BLaER1 treated with 17β-estradiol and CSF1 and Interleukin-3, amounts not matched to agents 10 nM and 100 nM (cell line): ENCODE measurements around the gene OSBPL1A.

ENCODE experiments used
- H3K27ac ChIP-seq, 11 experiments: shearing (Covaris generic); formaldehyde crosslinking; 2 replicates each; pipeline ENCODE4 v1.8.1; 2022
- H3K27me3 ChIP-seq, 11 experiments: shearing (Covaris generic); formaldehyde crosslinking; 2 replicates each; pipeline ENCODE4 v1.8.1; 2022
- H3K36me3 ChIP-seq, 11 experiments: shearing (Covaris generic); formaldehyde crosslinking; 2 replicates each; pipeline ENCODE4 v1.8.1; 2022
- H3K4me1 ChIP-seq, 10 experiments: shearing (Covaris generic); formaldehyde crosslinking; 2 replicates each; pipeline ENCODE4 v1.8.1; 2022
- H3K4me2 ChIP-seq, 11 experiments: shearing (Covaris generic); formaldehyde crosslinking; 2 replicates each; pipeline ENCODE4 v1.8.1; 2022
- H3K4me3 ChIP-seq, 10 experiments: shearing (Covaris generic); formaldehyde crosslinking; 2 replicates each; pipeline ENCODE4 v1.8.1; 2022
- H3K9ac ChIP-seq, 11 experiments: shearing (Covaris generic); formaldehyde crosslinking; 2 replicates each; pipeline ENCODE4 v1.8.1; 2022
- H3K9me3 ChIP-seq, 11 experiments: shearing (Covaris generic); formaldehyde crosslinking; replicated peaks in 1 of 11; 2 replicates each; pipeline ENCODE4 v1.8.1; 2022
- H4K20me1 ChIP-seq, 11 experiments: shearing (Covaris generic); formaldehyde crosslinking; 2 replicates each; pipeline ENCODE4 v1.8.1; 2022
- Cebpa-rat ChIP-seq, 11 experiments: shearing (Covaris generic); IDR thresholded peaks; 2 replicates each; pipeline ENCODE4 v1.8.1; 2022

OSBPL1A gene

GRCh38 chr18:24426398-24427294, 29.0 kb upstream of the OSBPL1A start, which contains the start of gene IMPACT:
Gene IMPACT (plus strand): TSS chr18:24426670. CDS start chr18:24426757, 87 bp downstream.
- Histone ChIP-seq H3K9ac (no peak within 1 kb of the TSS), H3K4me2 (peak within 1 kb of the TSS in 5 of 11 experiments; percentile 10 to 50 (median 46); a peak in 8 of 22 replicates)

GRCh38 chr18:24426073-24426397, 28.4 kb upstream of the OSBPL1A start:
- H3K4me2 ChIP-seq: no peak overlapping the region
- TF ChIP-seq Cebpa-rat (IDR thresholded peaks at IDR 0.05): no peak
- no peaks in the 10 kb centered on the region for H3K4me1 ChIP-seq
- no peak overlapping the region for H3K27ac ChIP-seq
- H3K27me3 ChIP-seq: peaks cover 26 to 42% (median 34%) of the 10 kb centered on the region in 11 experiments
- H3K4me3 ChIP-seq: peak overlapping the region in 6 of 10 experiments; percentile 28 to 52 (median 48); a peak in 6 of 20 replicates
- H3K9ac ChIP-seq: no peak overlapping the region
- H4K20me1 ChIP-seq: no peaks in the 10 kb centered on the region
- H3K36me3 ChIP-seq: peaks cover 0 to 10% (median 0%) of the 10 kb centered on the region in 11 experiments; a peak in 6 of 22 replicates
- H3K9me3 ChIP-seq: peaks cover 14 to 24% (median 21%) of the 10 kb centered on the region in 11 experiments

More at GRCh38 chr18:24426398-24427294, 29.0 kb upstream of the OSBPL1A start, which contains the start of gene IMPACT:
- TF ChIP-seq Cebpa-rat (IDR thresholded peaks at IDR 0.05): no peak
- Histone ChIP-seq H3K36me3 (peaks cover 0 to 10% (median 0%) of the 10 kb centered on the region in 11 experiments; a peak in 6 of 22 replicates), H4K20me1 (no peaks in the 10 kb centered on the region), H3K27me3 (peaks cover 26 to 42% (median 34%) of the 10 kb centered on the region in 11 experiments), H3K4me3 (peak within 1 kb of the TSS; percentile 28 to 57 (median 48); a peak in 17 of 20 replicates), H3K27ac (no peak within 1 kb of the TSS), H3K9me3 (peaks cover 14 to 24% (median 21%) of the 10 kb centered on the region in 11 experiments), H3K4me1 (no peaks in the 10 kb centered on the region)

GRCh38 chr18:24421831-24422230, 24.2 kb upstream of the OSBPL1A start:
- Histone ChIP-seq H4K20me1 (no peaks in the 10 kb centered on the region), H3K27ac (no peak overlapping the region), H3K4me2 (no peak overlapping the region), H3K36me3 (peaks cover 0 to 8% (median 0%) of the 10 kb centered on the region in 11 experiments; a peak in 6 of 22 replicates), H3K9ac (no peak overlapping the region), H3K27me3 (peaks cover 13 to 23% (median 19%) of the 10 kb centered on the region in 11 experiments), H3K4me3 (no peak overlapping the region), H3K4me1 (no peaks in the 10 kb centered on the region), H3K9me3 (peaks cover 11 to 15% (median 12%) of the 10 kb centered on the region in 11 experiments)
- no peak for TF ChIP-seq Cebpa-rat (IDR thresholded peaks at IDR 0.05)

DNA sequence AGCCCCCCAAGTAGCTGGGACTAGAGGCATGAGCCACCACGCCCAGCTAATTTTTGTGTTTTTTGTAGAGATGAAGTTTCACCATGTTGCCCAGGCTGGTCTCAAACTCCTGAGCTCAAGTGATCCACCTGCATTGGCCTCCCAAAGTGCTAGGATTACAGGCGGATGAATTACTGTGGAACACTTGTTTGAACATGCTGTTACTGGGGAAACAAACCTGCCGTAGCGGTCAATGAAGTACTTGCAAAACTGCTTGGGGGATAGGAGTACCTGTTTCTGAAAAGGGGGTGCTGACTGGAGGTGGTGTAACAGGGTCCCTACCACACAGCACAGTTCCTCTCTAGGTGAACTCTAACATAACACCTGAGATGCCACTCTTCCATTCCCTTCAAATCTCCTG, 22.9 kb upstream of the OSBPL1A start:
- H3K4me1 ChIP-seq: no peaks in the 10 kb centered on the region
- no peaks in the 10 kb centered on the region for H4K20me1 ChIP-seq
- peaks cover under 1 to 11% (median 6%) of the 10 kb centered on the region in 11 experiments; a peak in 18 of 22 replicates for H3K27me3 ChIP-seq
- H3K27ac ChIP-seq: no peak overlapping the region
- no peak overlapping the region for H3K9ac ChIP-seq
- no peak overlapping the region for H3K4me2 ChIP-seq
- no peak for TF ChIP-seq Cebpa-rat (IDR thresholded peaks at IDR 0.05)
- no peaks in the 10 kb centered on the region for H3K36me3 ChIP-seq
- peaks cover 0 to 3% (median 0%) of the 10 kb centered on the region in 11 experiments; a peak in 3 of 22 replicates for H3K9me3 ChIP-seq
- no peak overlapping the region for H3K4me3 ChIP-seq

DNA sequence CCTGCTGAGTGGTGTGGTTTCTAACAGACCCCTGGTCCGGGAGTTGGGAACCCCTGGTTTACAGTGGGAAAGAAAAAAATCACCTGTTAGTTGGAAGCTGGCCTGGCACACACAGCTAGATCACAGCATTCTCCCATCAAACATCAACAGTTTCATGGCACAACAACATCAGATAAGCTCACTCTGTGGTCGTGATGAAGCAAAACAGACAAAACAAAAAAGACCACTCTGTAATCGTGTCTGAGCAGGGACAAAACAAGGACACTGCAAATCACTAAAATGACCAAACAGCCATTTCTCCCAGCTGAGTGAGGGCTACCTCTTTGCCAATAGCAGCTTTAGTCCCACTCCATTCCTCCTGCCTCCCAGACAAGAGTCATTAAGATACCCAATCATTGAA, 19.9 kb upstream of the OSBPL1A start:
- Histone ChIP-seq H4K20me1 (no peaks in the 10 kb centered on the region), H3K4me1 (peaks cover 0 to 6% (median 0%) of the 10 kb centered on the region in 10 experiments; a peak in 1 of 20 replicates), H3K36me3 (no peaks in the 10 kb centered on the region), H3K4me3 (no peak overlapping the region), H3K4me2 (no peak overlapping the region), H3K9me3 (no peaks in the 10 kb centered on the region), H3K9ac (no peak overlapping the region), H3K27ac (no peak overlapping the region), H3K27me3 (no peaks in the 10 kb centered on the region)
- no peak for TF ChIP-seq Cebpa-rat (IDR thresholded peaks at IDR 0.05)

DNA sequence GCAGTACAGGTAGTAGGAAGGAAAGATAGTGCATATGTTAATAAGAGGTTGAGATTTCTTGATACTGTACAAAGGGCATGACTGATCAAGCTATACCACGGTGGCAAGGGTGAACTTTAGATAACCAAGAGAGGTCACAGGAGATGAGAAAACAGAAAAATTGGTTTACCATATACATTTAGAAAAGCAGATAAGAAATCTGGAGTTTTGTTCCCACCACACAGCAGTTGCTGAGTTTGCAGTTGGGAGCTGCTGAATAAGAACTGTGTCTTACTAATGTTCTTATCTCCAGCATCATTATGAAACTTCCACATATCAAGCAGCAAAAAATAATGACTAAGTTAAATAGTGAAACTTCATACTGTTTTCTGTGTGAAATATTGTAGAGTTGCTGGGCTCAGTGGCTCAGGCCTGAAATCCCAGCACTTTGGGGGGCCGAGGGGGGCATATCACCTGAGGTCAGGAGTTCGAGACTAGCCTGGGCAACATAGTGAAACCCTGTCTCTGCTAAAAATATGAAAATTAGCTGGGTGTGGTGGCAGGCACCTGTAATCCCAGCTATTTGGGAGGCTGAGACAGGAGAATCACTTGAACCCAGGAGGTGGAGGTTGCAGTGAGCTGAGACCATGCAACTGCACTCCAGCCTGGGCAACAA, 16.9 kb upstream of the OSBPL1A start:
- no peaks in the 10 kb centered on the region for H3K9me3 ChIP-seq
- no peaks in the 10 kb centered on the region for H3K27me3 ChIP-seq
- H3K4me3 ChIP-seq: no peak overlapping the region
- H3K36me3 ChIP-seq: no peaks in the 10 kb centered on the region
- no peak overlapping the region for H3K27ac ChIP-seq
- H3K9ac ChIP-seq: no peak overlapping the region
- H3K4me2 ChIP-seq: 0 out of 22 replicates have a peak overlapping the region, but pooled peaks of 2 of the 11 experiments have one; percentile 17 to 19
- H3K4me1 ChIP-seq: peaks cover 0 to 6% (median 0%) of the 10 kb centered on the region in 10 experiments; a peak in 1 of 20 replicates
- no peaks in the 10 kb centered on the region for H4K20me1 ChIP-seq
- TF ChIP-seq Cebpa-rat (IDR thresholded peaks at IDR 0.05): no peak

DNA sequence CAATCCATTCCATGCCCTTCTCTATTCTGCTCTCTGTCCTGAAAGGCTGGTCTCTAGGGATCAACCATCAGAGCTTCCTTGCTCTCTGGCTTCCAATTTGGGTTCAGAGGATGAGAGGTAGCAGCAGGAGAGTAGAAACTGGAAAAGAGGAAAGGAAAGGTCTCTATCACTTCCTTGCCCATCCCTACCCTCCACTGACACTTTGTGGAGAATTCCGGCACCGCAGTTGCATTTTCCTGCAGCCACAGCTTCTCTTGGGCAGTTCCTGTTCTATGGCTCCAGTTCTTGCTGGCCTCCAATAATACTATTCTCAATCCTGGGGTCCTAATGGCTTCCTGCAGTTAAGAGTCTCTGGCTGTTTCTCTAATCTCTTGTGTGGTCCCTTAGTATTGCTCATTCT, 15.5 kb upstream of the OSBPL1A start:
- peaks cover 0 to 6% (median 0%) of the 10 kb centered on the region in 10 experiments; a peak in 1 of 20 replicates for H3K4me1 ChIP-seq
- H3K4me2 ChIP-seq: no peak overlapping the region
- no peaks in the 10 kb centered on the region for H3K36me3 ChIP-seq
- no peak overlapping the region for H3K9ac ChIP-seq
- TF ChIP-seq Cebpa-rat (IDR thresholded peaks at IDR 0.05): no peak
- H3K9me3 ChIP-seq: no peaks in the 10 kb centered on the region
- no peaks in the 10 kb centered on the region for H4K20me1 ChIP-seq
- no peaks in the 10 kb centered on the region for H3K27me3 ChIP-seq
- no peak overlapping the region for H3K27ac ChIP-seq
- no peak overlapping the region for H3K4me3 ChIP-seq

DNA sequence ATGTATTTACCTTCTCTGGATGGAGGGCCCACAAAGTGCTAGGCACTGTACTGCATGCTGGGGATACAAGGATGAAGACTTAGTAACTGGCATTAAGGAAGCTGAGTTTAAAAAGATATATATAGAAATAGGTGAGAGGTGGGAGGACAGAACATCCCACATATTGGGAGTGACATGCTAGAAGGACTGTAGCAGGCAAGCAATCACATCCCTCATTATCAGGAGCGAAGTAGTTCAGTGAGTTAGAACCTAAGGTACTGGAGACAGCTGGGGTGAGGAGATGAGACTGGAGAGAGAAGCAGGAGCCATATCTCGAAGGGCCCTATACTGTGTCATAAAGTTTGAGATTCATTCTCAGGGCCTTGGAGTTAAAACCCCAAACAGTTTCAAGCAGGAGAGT, 10.9 kb upstream of the OSBPL1A start:
- no peaks in the 10 kb centered on the region for H3K4me1 ChIP-seq
- H3K36me3 ChIP-seq: no peaks in the 10 kb centered on the region
- no peak overlapping the region for H3K4me3 ChIP-seq
- no peaks in the 10 kb centered on the region for H3K9me3 ChIP-seq
- no peak for TF ChIP-seq Cebpa-rat (IDR thresholded peaks at IDR 0.05)
- H3K4me2 ChIP-seq: no peak overlapping the region
- H3K9ac ChIP-seq: no peak overlapping the region
- no peaks in the 10 kb centered on the region for H3K27me3 ChIP-seq
- H3K27ac ChIP-seq: no peak overlapping the region
- no peaks in the 10 kb centered on the region for H4K20me1 ChIP-seq

DNA sequence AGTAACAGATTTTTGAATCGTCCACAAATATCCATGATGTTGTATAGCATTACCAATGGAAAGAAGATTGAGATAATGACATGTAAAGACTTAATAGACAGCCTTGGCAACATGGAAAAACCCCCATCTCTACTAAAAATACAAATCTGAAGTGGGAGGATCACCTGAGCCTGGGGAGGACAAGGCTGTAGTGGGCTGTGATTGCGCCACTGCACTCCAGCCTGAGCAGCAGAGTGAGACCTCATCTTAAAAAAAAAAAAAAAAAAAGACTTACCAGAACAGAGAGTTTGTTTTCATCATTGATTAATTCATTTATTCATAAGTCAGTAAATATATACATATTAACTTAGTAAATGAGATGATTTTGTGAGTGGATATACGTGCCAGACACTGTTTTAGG, 7.0 kb upstream of the OSBPL1A start:
- H3K27ac ChIP-seq: no peak overlapping the region
- no peaks in the 10 kb centered on the region for H3K4me1 ChIP-seq
- no peaks in the 10 kb centered on the region for H3K9me3 ChIP-seq
- no peak for TF ChIP-seq Cebpa-rat (IDR thresholded peaks at IDR 0.05)
- H4K20me1 ChIP-seq: no peaks in the 10 kb centered on the region
- H3K9ac ChIP-seq: no peak overlapping the region
- no peak overlapping the region for H3K4me2 ChIP-seq
- H3K36me3 ChIP-seq: no peaks in the 10 kb centered on the region
- no peak overlapping the region for H3K4me3 ChIP-seq
- H3K27me3 ChIP-seq: no peaks in the 10 kb centered on the region
